K562 (cell line): ENCODE data around the gene SRRM5. TPM values are rescaled to one million over a fixed set of nuclear protein-coding genes. Genes with fewer than 3 reads are reported as not detected.
A peak's percentile ranks its signal among the peaks of the same experiment; 100 is the strongest.

Experiments
- ATAC-seq: fragments of 200-7000 bp; cut with Tn5 transposase; 3 replicates; pipeline ENCODE4 v1.9.1; 2020; ENCODE audit warnings: moderate library complexity
- BruUV-seq: library from RNA; stranded (reverse); fragments of 400-500 nt; replicated peaks from 2 replicates; lab custom pipeline; 2021; lab: Mats Ljungman, UMichigan
- CTCF ChIA-PET: fragments of 300-600 bp; formaldehyde crosslinking; extraction: SDS; loops from one replicate; lab custom pipeline; 2021; ENCODE audit warnings: low intra/inter-chr PET ratio; lab: Yijun Ruan, JAX
- POLR2A ChIA-PET: fragments of 300-600, 350-650 bp; sonication (Branson Sonifier 250); formaldehyde crosslinking; extraction: SDS; loops from one replicate; lab custom pipeline; 2021; ENCODE audit warnings: antibody characterized with exemption, inconsistent platforms; lab: Yijun Ruan, JAX
- DNase-seq, 4 experiments: peaks; one replicate each; pipeline versions ENCODE4 v3.0.0 to v3.0.0-alpha.2; 2011 to 2018; ENCODE audit warnings: low spot score in 3 of 4, mixed read lengths in 3 of 4; ENCODE audit errors: extremely low read depth in 1 of 4
- FAIRE-seq: peaks from 2 replicates; lab custom pipeline; 2011; peaks lifted over from hg19 to GRCh38; lab: Jason Lieb, UNC
- H2AFZ ChIP-seq: 2 replicates; pipeline ENCODE4 v1.6.0; 2011; ENCODE audit warnings: low read depth, low read length, control low read depth, inconsistent platforms
- H3K27ac ChIP-seq: fragments of 200-600 bp; 3 replicates; pipeline ENCODE4 v1.8.0; 2011; ENCODE audit warnings: low read depth, mild to moderate bottlenecking, control low read depth, inconsistent platforms, low read length, moderate library complexity, mixed read lengths; ENCODE audit errors: extremely low read depth
- H3K27me3 ChIP-seq, 2 experiments: fragments of 300-600 bp in 1 of 2; 2 replicates in 1 of 2; 3 replicates in 1 of 2; pipeline versions ENCODE4 v1.6.0 to v1.8.0; 2011; ENCODE audit warnings: inconsistent platforms in 2 of 2, low read length in 2 of 2, mild to moderate bottlenecking in 1 of 2, mixed read lengths in 1 of 2, moderate library complexity in 1 of 2; ENCODE audit not compliant: control insufficient read depth in 2 of 2, insufficient read depth in 2 of 2
- H3K36me3 ChIP-seq: fragments of 300-600 bp; 3 replicates; pipeline ENCODE4 v1.8.0; 2011; ENCODE audit warnings: mild to moderate bottlenecking, low read length, inconsistent platforms; ENCODE audit not compliant: control insufficient read depth, insufficient read depth
- H3K4me1 ChIP-seq, 2 experiments: fragments of 200-600 bp in 1 of 2; replicated peaks in 1 of 2; 2 replicates in 1 of 2; 3 replicates in 1 of 2; pipeline versions ENCODE4 v1.5.1 to v1.8.0; 2011; ENCODE audit warnings: inconsistent platforms in 2 of 2, low read length in 2 of 2, mild to moderate bottlenecking in 1 of 2, mixed read lengths in 1 of 2, moderate library complexity in 1 of 2; ENCODE audit not compliant: control insufficient read depth in 2 of 2, insufficient read depth in 2 of 2
- H3K4me2 ChIP-seq: 2 replicates; pipeline ENCODE4 v1.6.1; 2011; ENCODE audit warnings: low read length, control low read depth, inconsistent platforms, mixed read lengths; ENCODE audit not compliant: insufficient read depth
- H3K4me3 ChIP-seq: fragments of 200-600 bp; sonication (generic), shearing (Covaris generic); 2 replicates; pipeline ENCODE4 v1.5.1; 2016; ENCODE audit warnings: control low read depth, inconsistent platforms
- H3K79me2 ChIP-seq: fragments of 200-600 bp; 3 replicates; pipeline ENCODE4 v1.8.0; 2011; ENCODE audit warnings: low read length, inconsistent platforms; ENCODE audit not compliant: control insufficient read depth, insufficient read depth
- H3K9ac ChIP-seq, 2 experiments: 2 replicates each; pipeline versions ENCODE4 v1.6.0 to v1.6.1; 2011; ENCODE audit warnings: low read depth in 2 of 2, low read length in 2 of 2, control low read depth in 1 of 2, inconsistent platforms in 1 of 2, mild to moderate bottlenecking in 1 of 2, mixed read lengths in 1 of 2; ENCODE audit not compliant: insufficient read depth in 1 of 2
- H3K9me1 ChIP-seq: one replicate; pipeline ENCODE4 v1.6.0; 2011; ENCODE audit warnings: inconsistent platforms, mild to moderate bottlenecking, low read length, moderate library complexity; ENCODE audit not compliant: control insufficient read depth, insufficient read depth
- H3K9me3 ChIP-seq: replicated peaks from 2 replicates; pipeline ENCODE4 v1.5.1; 2011; ENCODE audit warnings: low read depth, low read length, inconsistent platforms; ENCODE audit not compliant: control insufficient read depth, insufficient read depth
- H4K20me1 ChIP-seq: replicated peaks from 2 replicates; pipeline ENCODE4 v1.6.1; 2011; ENCODE audit warnings: low read length, inconsistent platforms, mixed read lengths; ENCODE audit not compliant: control insufficient read depth, insufficient read depth
- CBX1 ChIP-seq: sonication (generic); IDR thresholded peaks from 2 replicates; pipeline ENCODE4 v1.6.1; 2016; ENCODE audit warnings: antibody characterized with exemption, low read depth, mild to moderate bottlenecking
- HNRNPLL ChIP-seq: fragments of 200-400 bp; formaldehyde crosslinking; IDR thresholded peaks from 2 replicates; pipeline ENCODE4 v1.6.1; 2017; ENCODE audit warnings: low read length, low read depth, mild to moderate bottlenecking; ENCODE audit not compliant: poor library complexity, severe bottlenecking
- SMC3 ChIP-seq: conservative IDR thresholded peaks from 2 replicates; pipeline ENCODE4 v1.6.1; 2011; ENCODE audit warnings: low read depth, low read length, improper control_type of control experiment; ENCODE audit not compliant: insufficient read depth
- SREBF2 ChIP-seq: sonication (generic); formaldehyde crosslinking; IDR thresholded peaks from 2 replicates; pipeline ENCODE4 v1.4.0; 2020; ENCODE audit warnings: mild to moderate bottlenecking, missing genetic modification reagents
- SRSF7 ChIP-seq: fragments of 200-400 bp; formaldehyde crosslinking; optimal IDR thresholded peaks from 2 replicates; pipeline ENCODE3; 2017; ENCODE audit warnings: mild to moderate bottlenecking, low read depth, low read length
- STAG1 ChIP-seq: sonication (generic); formaldehyde crosslinking; IDR thresholded peaks from 2 replicates; pipeline ENCODE4 v1.5.0; 2020; ENCODE audit warnings: missing genetic modification reagents, borderline replicate concordance
- TBP ChIP-seq: optimal IDR thresholded peaks from 2 replicates; pipeline ENCODE3; 2011; ENCODE audit warnings: low read depth, low read length, improper control_type of control experiment
- TCF3 ChIP-seq: sonication (generic); formaldehyde crosslinking; IDR thresholded peaks from 2 replicates; pipeline ENCODE4 v1.4.0; 2020; ENCODE audit warnings: mild to moderate bottlenecking, missing genetic modification reagents
- TEAD1 ChIP-seq, 2 experiments: fragments of 450-650 bp in 1 of 2; sonication (generic) in 1 of 2; formaldehyde crosslinking; IDR thresholded peaks; 2 replicates each; pipeline versions ENCODE4 v1.4.0 to v1.8.0; 2020 to 2022; ENCODE audit warnings: mild to moderate bottlenecking in 2 of 2, missing genetic modification reagents in 1 of 2
- TEAD4 ChIP-seq, 2 experiments: sonication (generic) in 1 of 2; formaldehyde crosslinking in 1 of 2; IDR thresholded peaks; 2 replicates each; pipeline versions ENCODE4 v1.6.1 to v1.8.0; 2012 to 2022; ENCODE audit warnings: borderline replicate concordance in 1 of 2, inconsistent platforms in 1 of 2, low read length in 1 of 2, mild to moderate bottlenecking in 1 of 2, missing genetic modification reagents in 1 of 2
- TFAP4 ChIP-seq: sonication (generic); formaldehyde crosslinking; IDR thresholded peaks from 2 replicates; pipeline ENCODE4 v1.8.0; 2022; ENCODE audit warnings: missing genetic modification reagents, mild to moderate bottlenecking, moderate library complexity, borderline replicate concordance
- UBTF ChIP-seq, 2 experiments: IDR thresholded peaks; 2 replicates each; pipeline ENCODE4 v1.6.1; 2012; ENCODE audit warnings: improper control_type of control experiment in 2 of 2, low read depth in 2 of 2, low read length in 2 of 2, borderline replicate concordance in 1 of 2
- YY1 ChIP-seq, 3 experiments: IDR thresholded peaks; 2 replicates each; pipeline ENCODE4 v1.6.1; 2011; ENCODE audit warnings: low read length in 2 of 3, mild to moderate bottlenecking in 2 of 3, moderate library complexity in 2 of 3, borderline replicate concordance in 1 of 3, control low read depth in 1 of 3, low read depth in 1 of 3; ENCODE audit not compliant: insufficient read depth in 3 of 3, insufficient replicate concordance in 2 of 3, control insufficient read depth in 1 of 3, insufficient read length in 1 of 3; ENCODE audit errors: extremely low read depth in 1 of 3
- ZFX ChIP-seq: sonication (generic); formaldehyde crosslinking; IDR thresholded peaks from 2 replicates; pipeline ENCODE4 v1.8.0; 2022; ENCODE audit warnings: mild to moderate bottlenecking, missing genetic modification reagents, moderate library complexity
- ZKSCAN1 ChIP-seq: fragments of 150-350 bp; IDR thresholded peaks from 2 replicates; pipeline ENCODE4 v1.6.1; 2016; ENCODE audit warnings: low read depth, low read length
- ZNF311 ChIP-seq: fragments of 250-450 bp; sonication (Bioruptor Pico); IDR thresholded peaks from 2 replicates; pipeline ENCODE4 v1.4.0; 2020; ENCODE audit warnings: mild to moderate bottlenecking, moderate library complexity
- WGBS: fragments of 100-300 bp; shearing (Covaris generic); methylation state at CpG from one replicate; pipeline ENCODE4 v1.1.6; 2016; ENCODE audit warnings: low coverage, mixed read lengths; ENCODE audit not compliant: insufficient coverage; ENCODE audit errors: missing lambda C conversion rate; 5-methylcytosine and 5-hydroxymethylcytosine counted together
- in situ Hi-C: fragments of 300-500 bp; cut with MboI; formaldehyde crosslinking; loops from 4 replicates; pipeline ENCODE4 v1.15.0; 2018; ENCODE audit warnings: inconsistent platforms, mixed read lengths
- intact Hi-C: fragments of 100-400 bp; cut with micrococcal nuclease; formaldehyde crosslinking; loops from 2 replicates; pipeline ENCODE4 v1.14.2; 2022
- polyA plus RNA-seq, 8 experiments: library from polyadenylated mRNA; depleted of rRNA in 4 of 8; stranded (reverse) in 5 of 8; unstranded in 3 of 8; fragments of >200 nt; fragmentation: Nextera tagmentation in 2 of 8; fragmentation: Illumina TruSeq in 1 of 8; extraction: Ambion mirVana in 2 of 8; extraction: Trizol in 1 of 8; gene quantifications; 2 replicates each; pipeline versions ENCODE4 v1.2.1 to v1.2.3, GENCODE V29; 2011 to 2014; ENCODE audit warnings: inconsistent platforms in 1 of 8, missing spikeins in 1 of 8
- total RNA-seq, 7 experiments: library from RNA; depleted of rRNA in 6 of 7; stranded (reverse); fragments of >200 nt in 6 of 7; fragmentation: Illumina TruSeq in 2 of 7; extraction: Trizol in 2 of 7; gene quantifications; 2 replicates each; pipeline versions ENCODE4 v1.2.1 to v1.2.3, GENCODE V29; 2011 to 2021; ENCODE audit warnings: low replicate concordance in 1 of 7

Gene SRRM5
- total and polyA plus RNA-seq, 9 of the 15 experiments (the other 6 are each of a cell fraction or from before 2014, with no cell fraction given) = 0.09 to 0.45 (median 0.18) TPM; not detected in 2

- BruUV-seq = no TSS peak
- Histone ChIP-seq H3K36me3 (peaks cover 2% of the 10 kb centered on the region; the same call in 2 of the 3 replicates), H3K4me1 (peaks cover 39 to 60% of the 10 kb centered on the region in 2 experiments), H3K9me3 (no peaks in the 10 kb centered on the region), H3K9ac (peak overlapping the region; percentile 21 to 38; a peak in 2 of 4 replicates), H4K20me1 (no peaks in the 10 kb centered on the region), H3K79me2 (peaks cover 10% of the 10 kb centered on the region), H3K27me3 (no peaks in the 10 kb centered on the region), H3K27ac (peak overlapping the region; percentile 57; the same call in 2 of the 3 replicates), H3K9me1 (peaks cover 2% of the 10 kb centered on the region), H2AFZ (peak overlapping the region; percentile 79), H3K4me2 (peak overlapping the region; percentile 66), H3K4me3 (no peak overlapping the region)
- FAIRE-seq (peak; percentile 85), DNase-seq (peak; percentile 87 to 97 (median 90)), ATAC-seq (peak; percentile 86)
- 1% methylated on average over 29 of the region's 30 CpGs for WGBS
- intact Hi-C loops = loop anchor here (10.0 kb wide), 2 partner anchors 70 to 180 kb away; no protein-coding TSS in a partner anchor
- POLR2A ChIA-PET = interaction anchor here (0.6 to 1.0 kb wide), 2 partner anchors 29 to 43 kb away, joined by 3 to 4 read pairs; partner anchors contain the start of gene IRGQ
- in situ Hi-C loops = no loop called here
- CTCF ChIA-PET = interaction anchor here (0.7 to 1.3 kb wide), 4 partner anchors 30 to 1444 kb away, joined by 3 to 4 read pairs (median 4); no protein-coding TSS in a partner anchor
- TF ChIP-seq TFAP4 (peak; percentile 55; the same call in 1 of the 2 replicates), YY1 (IDR thresholded peaks at IDR 0.05; ENCODE audit: borderline replicate concordance in 1 of 3, control insufficient read depth in 1 of 3, extremely low read depth in 1 of 3, insufficient read depth in 3 of 3, insufficient read length in 1 of 3, insufficient replicate concordance in 2 of 3, low read depth in 1 of 3, low read length in 2 of 3) (peak in 1 of 3 experiments; percentile 26), HNRNPLL (peak; percentile 49), CBX1 (no peak), SREBF2 (CRISPR knock-in tag) (no peak), TCF3 (CRISPR knock-in tag) (peak; percentile 63), ZNF311 (no peak), SMC3 (0 out of 2 replicates have a peak, but pooled peaks have one; percentile 33), UBTF (IDR thresholded peaks at IDR 0.05; ENCODE audit: borderline replicate concordance in 1 of 2, low read depth in 2 of 2, low read length in 2 of 2) (peak; percentile 65 to 68; a peak in 1 of 4 replicates), SRSF7 (no peak), ZKSCAN1 (0 out of 2 replicates have a peak, but pooled peaks have one; percentile 17), STAG1 (peak; percentile 29; the same call in 1 of the 2 replicates), ZFX (CRISPR knock-in tag) (peak; percentile 57), TBP (peak; percentile 58), TEAD1 (CRISPR knock-in tag; IDR thresholded peaks at IDR 0.05) (0 out of 4 replicates have a peak, but pooled peaks have one; percentile 39 to 54), TEAD4 (IDR thresholded peaks at IDR 0.05; ENCODE audit: low read length) (peak; percentile 13; the same call in 1 of the 2 replicates), TEAD4 (CRISPR knock-in tag; IDR thresholded peaks at IDR 0.05; ENCODE audit: borderline replicate concordance) (no peak)
Observed at GRCh38 chr19:43624933-43625332, 13.0 kb downstream of the SRRM5 start.
